Astrocyte (in vitro differentiated cells and primary cell): ENCODE measurements around the gene ABCC4. TPM values are rescaled to one million over a fixed set of nuclear protein-coding genes. Genes with fewer than 3 reads are reported as not detected.
"Not testable (repeated sequence)": the region's sequence is repeated elsewhere in the genome, so short reads cannot be mapped to it uniquely, and the experiment has no call there.

Source experiments
- DNase-seq: peaks from one replicate; pipeline ENCODE4 v3.0.0-alpha.2; 2010; ENCODE audit warnings: low read depth
- FAIRE-seq: peaks from 2 replicates; lab custom pipeline; 2011; peaks lifted over from hg19 to GRCh38; lab: Jason Lieb, UNC
- H2AFZ ChIP-seq: 2 replicates; pipeline ENCODE4 v1.6.0; 2012; ENCODE audit warnings: low read depth, low read length, inconsistent platforms
- H3K27ac ChIP-seq: 2 replicates; pipeline ENCODE4 v1.5.1; 2011; ENCODE audit warnings: low read depth, low read length, inconsistent platforms
- H3K27me3 ChIP-seq: 2 replicates; pipeline ENCODE4 v1.6.0; 2011; ENCODE audit warnings: low read length, inconsistent platforms; ENCODE audit not compliant: insufficient read depth
- H3K36me3 ChIP-seq: 2 replicates; pipeline ENCODE4 v1.5.1; 2011; ENCODE audit warnings: low read length, inconsistent platforms; ENCODE audit not compliant: insufficient read depth
- H3K4me1 ChIP-seq: 2 replicates; pipeline ENCODE4 v1.5.1; 2011; ENCODE audit warnings: low read length, inconsistent platforms; ENCODE audit not compliant: insufficient read depth
- H3K4me2 ChIP-seq: 2 replicates; pipeline ENCODE4 v1.6.0; 2012; ENCODE audit warnings: low read length, inconsistent platforms
- H3K4me3 ChIP-seq: 2 replicates; pipeline ENCODE4 v1.5.1; 2011; ENCODE audit warnings: low read depth, mild to moderate bottlenecking, low read length, inconsistent platforms; ENCODE audit not compliant: insufficient read depth
- H3K79me2 ChIP-seq: 2 replicates; pipeline ENCODE4 v1.6.0; 2012; ENCODE audit warnings: mild to moderate bottlenecking, low read length, inconsistent platforms; ENCODE audit not compliant: insufficient read depth
- H3K9ac ChIP-seq: 2 replicates; pipeline ENCODE4 v1.6.0; 2012; ENCODE audit warnings: mild to moderate bottlenecking, low read length, inconsistent platforms
- H3K9me3 ChIP-seq: 2 replicates; pipeline ENCODE4 v1.5.1; 2012; ENCODE audit warnings: low read depth, mild to moderate bottlenecking, low read length, inconsistent platforms; ENCODE audit not compliant: insufficient read depth
- H4K20me1 ChIP-seq: 2 replicates; pipeline ENCODE4 v1.6.0; 2012; ENCODE audit warnings: low read length, inconsistent platforms; ENCODE audit not compliant: insufficient read depth
- H3K27ac Mint-ChIP-seq: one replicate; pipeline ENCODE4 v1.8.0; 2021; ENCODE audit warnings: mild to moderate bottlenecking, mixed read lengths; ENCODE audit not compliant: unreplicated experiment
- H3K27me3 Mint-ChIP-seq: one replicate; pipeline ENCODE4 v1.8.0; 2021; ENCODE audit warnings: low read depth, mixed read lengths; ENCODE audit not compliant: unreplicated experiment
- H3K36me3 Mint-ChIP-seq: one replicate; pipeline ENCODE4 v1.8.0; 2021; ENCODE audit warnings: low read depth, mixed read lengths; ENCODE audit not compliant: unreplicated experiment
- H3K4me1 Mint-ChIP-seq: one replicate; pipeline ENCODE4 v1.8.0; 2021; ENCODE audit warnings: low read depth, mixed read lengths; ENCODE audit not compliant: unreplicated experiment
- H3K4me3 Mint-ChIP-seq: one replicate; pipeline ENCODE4 v1.8.0; 2021; ENCODE audit warnings: mild to moderate bottlenecking, moderate library complexity, mixed read lengths; ENCODE audit not compliant: unreplicated experiment
- H3K9me3 Mint-ChIP-seq: one replicate; pipeline ENCODE4 v1.8.0; 2021; ENCODE audit warnings: mild to moderate bottlenecking, mixed read lengths; ENCODE audit not compliant: unreplicated experiment
- CTCF ChIP-seq: IDR thresholded peaks from 2 replicates; pipeline ENCODE4 v1.5.1; 2011; ENCODE audit warnings: low read depth, mild to moderate bottlenecking, inconsistent platforms, low read length, moderate library complexity; ENCODE audit not compliant: insufficient read depth
- EZH2 ChIP-seq: IDR thresholded peaks from 2 replicates; pipeline ENCODE4 v1.6.1; 2012; ENCODE audit warnings: mild to moderate bottlenecking, low read length, inconsistent platforms; ENCODE audit not compliant: insufficient read depth
- total RNA-seq: library from RNA; stranded (reverse); gene quantifications from 2 replicates; pipeline ENCODE4 v1.2.1, GENCODE V29; 2021

ABCC4 gene
- total RNA-seq, 1 donor from 2014 or later: 15.6 TPM

- no peaks in the 10 kb centered on the region for H3K4me1 Mint-ChIP-seq
- H3K9me3 ChIP-seq: no peaks in the 10 kb centered on the region
- no peaks in the 10 kb centered on the region for H3K27me3 Mint-ChIP-seq
- DNase-seq (no peak), FAIRE-seq (no peak)
- no peaks in the 10 kb centered on the region for H3K4me1 ChIP-seq
- no peak overlapping the region for H3K9ac ChIP-seq
- no peak overlapping the region for H3K27ac ChIP-seq
- H3K36me3 Mint-ChIP-seq: peaks cover 14% of the 10 kb centered on the region
- no peaks in the 10 kb centered on the region for H3K36me3 ChIP-seq
- H3K27ac Mint-ChIP-seq: no peak overlapping the region
- H3K27me3 ChIP-seq: no peaks in the 10 kb centered on the region
- H3K4me3 ChIP-seq: no peak overlapping the region
- H3K79me2 ChIP-seq: no peaks in the 10 kb centered on the region
- no peak overlapping the region for H3K4me2 ChIP-seq
- no peak overlapping the region for H3K4me3 Mint-ChIP-seq
- TF ChIP-seq EZH2: no peak
- no peak for TF ChIP-seq CTCF
- H2AFZ ChIP-seq: no peak overlapping the region
- H3K9me3 Mint-ChIP-seq: no peaks in the 10 kb centered on the region
- peaks cover 4% of the 10 kb centered on the region for H4K20me1 ChIP-seq
These were observed 101.4 kb downstream of the ABCC4 start for GRCh38 chr13:95199896-95200295.

GRCh38 chr13:95198606-95199005 is 102.6 kb downstream of the ABCC4 start:
- H3K27ac Mint-ChIP-seq, FAIRE-seq, H3K27me3 Mint-ChIP-seq, H4K20me1 ChIP-seq, H3K4me1 ChIP-seq, H3K9me3 Mint-ChIP-seq, H3K36me3 ChIP-seq, H2AFZ ChIP-seq, H3K79me2 ChIP-seq, H3K9me3 ChIP-seq, DNase-seq, H3K36me3 Mint-ChIP-seq, H3K27ac ChIP-seq, H3K4me3 ChIP-seq, H3K4me1 Mint-ChIP-seq, H3K4me3 Mint-ChIP-seq, H3K4me2 ChIP-seq, H3K27me3 ChIP-seq, H3K9ac ChIP-seq: not testable (repeated sequence)

GRCh38 chr13:95197548-95197947 is 103.7 kb downstream of the ABCC4 start:
- DNase-seq: no peak
- Histone ChIP-seq H3K27ac (no peak overlapping the region), H4K20me1 (peaks cover 4% of the 10 kb centered on the region), H2AFZ (no peak overlapping the region), H3K9me3 (no peaks in the 10 kb centered on the region), H3K4me3 (no peak overlapping the region), H3K9ac (no peak overlapping the region), H3K79me2 (no peaks in the 10 kb centered on the region), H3K4me1 (no peaks in the 10 kb centered on the region), H3K27me3 (no peaks in the 10 kb centered on the region), H3K36me3 (no peaks in the 10 kb centered on the region), H3K4me2 (no peak overlapping the region)
- no peak overlapping the region for H3K27ac Mint-ChIP-seq
- H3K4me3 Mint-ChIP-seq: no peak overlapping the region
- H3K27me3 Mint-ChIP-seq: no peaks in the 10 kb centered on the region
- H3K9me3 Mint-ChIP-seq: no peaks in the 10 kb centered on the region
- no peak for FAIRE-seq
- no peaks in the 10 kb centered on the region for H3K4me1 Mint-ChIP-seq
- H3K36me3 Mint-ChIP-seq: peaks cover 9% of the 10 kb centered on the region
- TF ChIP-seq EZH2 (no peak), CTCF (no peak)
